ENCODE measurements around the gene FPGS. TPM values are rescaled to one million over a fixed set of nuclear protein-coding genes. Genes with fewer than 3 reads are reported as not detected.

Gene FPGS
- total RNA-seq, 1 donor from 2014 or later = 65.1 TPM

GRCh38 chr9:127767909-127768331 is 34.8 kb upstream of the FPGS start:
- H3K27me3 Mint-ChIP-seq (ENCODE audit: unreplicated experiment) = no peaks in the 10 kb centered on the region
- TF ChIP-seq, protein P1, sequence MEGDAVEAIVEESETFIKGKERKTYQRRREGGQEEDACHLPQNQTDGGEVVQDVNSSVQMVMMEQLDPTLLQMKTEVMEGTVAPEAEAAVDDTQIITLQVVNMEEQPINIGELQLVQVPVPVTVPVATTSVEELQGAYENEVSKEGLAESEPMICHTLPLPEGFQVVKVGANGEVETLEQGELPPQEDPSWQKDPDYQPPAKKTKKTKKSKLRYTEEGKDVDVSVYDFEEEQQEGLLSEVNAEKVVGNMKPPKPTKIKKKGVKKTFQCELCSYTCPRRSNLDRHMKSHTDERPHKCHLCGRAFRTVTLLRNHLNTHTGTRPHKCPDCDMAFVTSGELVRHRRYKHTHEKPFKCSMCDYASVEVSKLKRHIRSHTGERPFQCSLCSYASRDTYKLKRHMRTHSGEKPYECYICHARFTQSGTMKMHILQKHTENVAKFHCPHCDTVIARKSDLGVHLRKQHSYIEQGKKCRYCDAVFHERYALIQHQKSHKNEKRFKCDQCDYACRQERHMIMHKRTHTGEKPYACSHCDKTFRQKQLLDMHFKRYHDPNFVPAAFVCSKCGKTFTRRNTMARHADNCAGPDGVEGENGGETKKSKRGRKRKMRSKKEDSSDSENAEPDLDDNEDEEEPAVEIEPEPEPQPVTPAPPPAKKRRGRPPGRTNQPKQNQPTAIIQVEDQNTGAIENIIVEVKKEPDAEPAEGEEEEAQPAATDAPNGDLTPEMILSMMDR (IDR thresholded peaks at IDR 0.05) = no peak
- H3K36me3 Mint-ChIP-seq (ENCODE audit: unreplicated experiment) = peaks cover 14% of the 10 kb centered on the region
- peak overlapping the region; percentile 94 for H3K4me3 Mint-ChIP-seq (ENCODE audit: unreplicated experiment)
- peak overlapping the region; percentile 98 for H3K27ac Mint-ChIP-seq (ENCODE audit: unreplicated experiment)
- H3K9me3 Mint-ChIP-seq (ENCODE audit: unreplicated experiment) = no peaks in the 10 kb centered on the region
- H3K4me1 Mint-ChIP-seq (ENCODE audit: unreplicated experiment) = peaks cover 75% of the 10 kb centered on the region
- DNase-seq (ENCODE audit: extremely low spot score, unreplicated experiment) = peak; percentile 90

GRCh38 chr9:127768698-127769097 is 34.0 kb upstream of the FPGS start:
- TF ChIP-seq, protein P1 (IDR thresholded peaks at IDR 0.05) = no peak
- Mint-ChIP-seq H3K27me3 (ENCODE audit: unreplicated experiment) (no peaks in the 10 kb centered on the region), H3K27ac (ENCODE audit: unreplicated experiment) (peak overlapping the region; percentile 98), H3K36me3 (ENCODE audit: unreplicated experiment) (peaks cover 14% of the 10 kb centered on the region), H3K4me3 (ENCODE audit: unreplicated experiment) (peak overlapping the region; percentile 94), H3K4me1 (ENCODE audit: unreplicated experiment) (peaks cover 69% of the 10 kb centered on the region), H3K9me3 (ENCODE audit: unreplicated experiment) (no peaks in the 10 kb centered on the region)
- no peak for DNase-seq (ENCODE audit: extremely low spot score, unreplicated experiment)

DNA sequence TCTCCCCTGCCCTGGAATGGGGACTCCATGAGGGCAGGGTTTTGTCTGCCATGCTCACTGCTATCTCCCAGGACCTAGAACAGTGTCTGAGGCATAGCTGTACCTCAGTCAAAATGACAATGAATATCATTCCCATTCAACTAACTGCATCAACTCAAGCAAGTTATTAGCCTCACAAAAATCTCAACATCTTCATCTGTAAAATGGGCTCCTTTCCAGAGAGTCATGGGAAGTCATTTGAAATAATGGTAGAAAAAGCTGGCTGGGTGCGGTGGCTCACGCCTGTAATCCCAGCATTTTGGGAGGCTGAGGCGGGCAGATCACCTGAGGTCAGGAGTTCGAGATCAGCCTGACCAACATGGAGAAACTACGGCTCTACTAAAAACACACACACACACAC is 33.6 kb upstream of the FPGS start:
- peaks cover 14% of the 10 kb centered on the region for H3K36me3 Mint-ChIP-seq (ENCODE audit: unreplicated experiment)
- peaks cover 65% of the 10 kb centered on the region for H3K4me1 Mint-ChIP-seq (ENCODE audit: unreplicated experiment)
- H3K27ac Mint-ChIP-seq (ENCODE audit: unreplicated experiment) = peak overlapping the region; percentile 98
- H3K9me3 Mint-ChIP-seq (ENCODE audit: unreplicated experiment) = no peaks in the 10 kb centered on the region
- H3K27me3 Mint-ChIP-seq (ENCODE audit: unreplicated experiment) = no peaks in the 10 kb centered on the region
- H3K4me3 Mint-ChIP-seq (ENCODE audit: unreplicated experiment) = peak overlapping the region; percentile 94
- TF ChIP-seq, protein P1 (IDR thresholded peaks at IDR 0.05) = no peak
- DNase-seq (ENCODE audit: extremely low spot score, unreplicated experiment) = no peak

DNA sequence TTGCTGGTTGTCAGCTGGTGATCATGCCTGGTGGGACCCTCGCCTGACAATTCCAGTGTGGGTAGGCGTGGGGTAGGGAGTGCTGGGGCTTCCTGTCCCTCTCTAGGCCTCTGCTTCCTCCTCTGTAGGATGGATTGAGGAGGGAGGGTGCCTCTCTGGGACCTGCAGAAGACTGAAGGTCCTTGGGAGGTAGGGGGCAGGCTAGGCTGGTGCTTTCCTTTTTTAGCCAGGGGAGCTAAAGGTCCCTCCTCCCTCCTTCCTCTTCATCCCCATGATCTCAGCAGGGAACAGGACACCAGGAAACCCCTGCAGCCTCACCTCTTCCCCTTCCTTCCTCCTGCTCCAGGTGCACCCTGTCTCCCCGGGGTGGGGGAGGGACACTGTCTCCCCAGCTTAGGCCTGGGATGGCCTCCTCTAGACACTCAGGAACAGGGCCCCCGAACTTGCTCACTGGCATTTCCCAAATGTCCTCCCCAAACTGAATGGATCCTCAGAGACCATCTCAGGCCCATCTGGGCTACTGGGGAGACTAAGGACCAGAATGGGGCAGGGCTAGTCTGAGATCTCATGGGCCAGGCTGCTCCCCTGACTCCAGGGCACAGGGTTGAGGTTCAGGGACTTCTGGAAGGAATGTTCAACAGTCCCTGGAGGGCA is 32.6 kb upstream of the FPGS start:
- H3K36me3 Mint-ChIP-seq (ENCODE audit: unreplicated experiment) = peaks cover 12% of the 10 kb centered on the region
- H3K27me3 Mint-ChIP-seq (ENCODE audit: unreplicated experiment) = no peaks in the 10 kb centered on the region
- no peak for DNase-seq (ENCODE audit: extremely low spot score, unreplicated experiment)
- TF ChIP-seq, protein P1 (IDR thresholded peaks at IDR 0.05) = peak; percentile 11
- H3K27ac Mint-ChIP-seq (ENCODE audit: unreplicated experiment) = peak overlapping the region; percentile 98
- no peaks in the 10 kb centered on the region for H3K9me3 Mint-ChIP-seq (ENCODE audit: unreplicated experiment)
- H3K4me1 Mint-ChIP-seq (ENCODE audit: unreplicated experiment) = peaks cover 57% of the 10 kb centered on the region
- H3K4me3 Mint-ChIP-seq (ENCODE audit: unreplicated experiment) = peak overlapping the region; percentile 94

GRCh38 chr9:127770583-127770904 is 32.1 kb upstream of the FPGS start:
- no peaks in the 10 kb centered on the region for H3K27me3 Mint-ChIP-seq (ENCODE audit: unreplicated experiment)
- H3K36me3 Mint-ChIP-seq (ENCODE audit: unreplicated experiment) = peaks cover 8% of the 10 kb centered on the region
- TF ChIP-seq, protein P1 (IDR thresholded peaks at IDR 0.05) = no peak
- H3K9me3 Mint-ChIP-seq (ENCODE audit: unreplicated experiment) = no peaks in the 10 kb centered on the region
- H3K4me1 Mint-ChIP-seq (ENCODE audit: unreplicated experiment) = peaks cover 53% of the 10 kb centered on the region
- peak overlapping the region; percentile 98 for H3K27ac Mint-ChIP-seq (ENCODE audit: unreplicated experiment)
- DNase-seq (ENCODE audit: extremely low spot score, unreplicated experiment) = no peak
- H3K4me3 Mint-ChIP-seq (ENCODE audit: unreplicated experiment) = peak overlapping the region; percentile 94
